ENCODE measurements around the gene HOXC6. TPM values are rescaled to one million over a fixed set of nuclear protein-coding genes. Genes with fewer than 3 reads are reported as not detected.

Gene HOXC6
- total and polyA plus RNA-seq, 9 of the 15 experiments (the other 6 are each of a cell fraction or from before 2014, with no cell fraction given): 0.06 to 4.0 (median 1.4) TPM

- Histone ChIP-seq H3K4me2 (ENCODE audit: insufficient read depth, low read length) (no peak overlapping the region), H3K4me3 (no peak overlapping the region)
- TF ChIP-seq TEAD2 (tag; IDR thresholded peaks at IDR 0.05) (no peak), CTCFL (IDR thresholded peaks at IDR 0.05; ENCODE audit: borderline replicate concordance, insufficient read depth, low read depth, low read length, poor library complexity, severe bottlenecking) (no peak), MLLT1 (IDR thresholded peaks at IDR 0.05) (no peak), SRSF7 (optimal IDR thresholded peaks at IDR 0.05; ENCODE audit: low read depth, low read length) (no peak), ZNF146 (CRISPR knock-in tag; IDR thresholded peaks at IDR 0.05; ENCODE audit: unreplicated experiment) (no peak), ILF3 (IDR thresholded peaks at IDR 0.05; ENCODE audit: borderline replicate concordance) (no peak), HNRNPL (IDR thresholded peaks at IDR 0.05; ENCODE audit: low read depth, low read length) (no peak), SNRNP70 (optimal IDR thresholded peaks at IDR 0.05; ENCODE audit: low read depth, low read length) (no peak), ZNF184 (CRISPR knock-in tag; IDR thresholded peaks at IDR 0.05) (no peak), NKRF (IDR thresholded peaks at IDR 0.05; ENCODE audit: borderline replicate concordance) (no peak), ZNF655 (CRISPR knock-in tag; IDR thresholded peaks at IDR 0.05) (no peak), ZNF133 (CRISPR knock-in tag; IDR thresholded peaks at IDR 0.05) (no peak), SRSF1 (IDR thresholded peaks at IDR 0.05; ENCODE audit: low read depth, low read length) (no peak), GTF2F1 (IDR thresholded peaks at IDR 0.05; ENCODE audit: low read depth, low read length) (no peak), ZNF696 (CRISPR knock-in tag; conservative IDR thresholded peaks at IDR 0.05) (no peak), MYNN (IDR thresholded peaks at IDR 0.05) (no peak), MYNN (CRISPR knock-in tag; IDR thresholded peaks at IDR 0.05) (no peak)
Observed at GRCh38 chr12:54034785-54035310, 6.6 kb downstream of the HOXC6 start.

More at GRCh38 chr12:54034785-54035310, 6.6 kb downstream of the HOXC6 start:
- peaks cover 9 to 13% of the 10 kb centered on the region in 2 experiments; a peak in 1 of 5 replicates for H3K27me3 ChIP-seq (ENCODE audit: control insufficient read depth in 2 of 2, insufficient read depth in 2 of 2, low read length in 2 of 2)
- WGBS (ENCODE audit: insufficient coverage, low coverage, missing lambda C conversion rate): 51% methylated on average over 11 of the region's 22 CpGs
- intact Hi-C loops (cut with micrococcal nuclease): no loop called here
- no peak overlapping the region for H3K9ac ChIP-seq (ENCODE audit: insufficient read depth in 1 of 2, low read depth in 2 of 2, low read length in 2 of 2)
- no peaks in the 10 kb centered on the region for H3K9me1 ChIP-seq (ENCODE audit: control insufficient read depth, insufficient read depth, low read length)
- peaks cover 0 to 19% of the 10 kb centered on the region in 2 experiments; a peak in 3 of 5 replicates for H3K4me1 ChIP-seq (replicated peaks in 1 of 2; ENCODE audit: control insufficient read depth in 2 of 2, insufficient read depth in 2 of 2, low read length in 2 of 2)
- no peaks in the 10 kb centered on the region for H3K9me3 ChIP-seq (replicated peaks; ENCODE audit: control insufficient read depth, insufficient read depth, low read depth, low read length)
- ChIA-PET CTCF (ENCODE audit: low intra/inter-chr PET ratio) (no interaction called here), POLR2A (no interaction called here)
- no peak overlapping the region for H2AFZ ChIP-seq (ENCODE audit: low read depth, low read length)
- FAIRE-seq (no peak), DNase-seq (ENCODE audit: extremely low read depth in 1 of 4, low spot score in 3 of 4) (no peak), ATAC-seq (no peak)
- no TSS peak for BruUV-seq (replicated peaks)
- in situ Hi-C loops (cut with MboI): loop anchor here (5.0 kb wide), 1 partner anchor 97 kb away; no protein-coding TSS in a partner anchor
- H4K20me1 ChIP-seq (replicated peaks; ENCODE audit: control insufficient read depth, insufficient read depth, low read length): no peaks in the 10 kb centered on the region
- H3K36me3 ChIP-seq (ENCODE audit: control insufficient read depth, insufficient read depth, low read length): peaks cover 1% of the 10 kb centered on the region; the same call in 1 of the 3 replicates
- no peaks in the 10 kb centered on the region for H3K79me2 ChIP-seq (ENCODE audit: control insufficient read depth, insufficient read depth, low read length)
- no peak overlapping the region for H3K27ac ChIP-seq (ENCODE audit: extremely low read depth, low read depth, low read length)
